Nephron progenitor cell (in vitro differentiated cells): ENCODE measurements around the gene STX17.
A peak's percentile ranks its signal among the peaks of the same experiment; 100 is the strongest.

ENCODE experiments used
- DNase-seq: peaks from one replicate; pipeline ENCODE4 v3.0.0; 2021
- H3K27ac Mint-ChIP-seq: 2 replicates; pipeline ENCODE4 v1.8.0; 2021; ENCODE audit warnings: mild to moderate bottlenecking, moderate library complexity, mixed read lengths
- H3K27me3 Mint-ChIP-seq: 2 replicates; pipeline ENCODE4 v1.8.0; 2021; ENCODE audit warnings: mild to moderate bottlenecking, low read depth, mixed read lengths; ENCODE audit not compliant: poor library complexity
- H3K36me3 Mint-ChIP-seq: 2 replicates; pipeline ENCODE4 v1.8.0; 2021; ENCODE audit warnings: low read depth, mixed read lengths
- H3K4me1 Mint-ChIP-seq: 2 replicates; pipeline ENCODE4 v1.8.0; 2021; ENCODE audit warnings: mixed read lengths
- H3K4me3 Mint-ChIP-seq: 2 replicates; pipeline ENCODE4 v1.8.0; 2021; ENCODE audit warnings: mild to moderate bottlenecking, moderate library complexity, mixed read lengths
- H3K9me3 Mint-ChIP-seq: 2 replicates; pipeline ENCODE4 v1.8.0; 2021; ENCODE audit warnings: mild to moderate bottlenecking, moderate library complexity, mixed read lengths
- TF ChIP-seq, protein P1 (sequence below): fragments of 200-600 bp; sonication (generic); IDR thresholded peaks from 2 replicates; pipeline ENCODE4 v1.5.0; 2021; ENCODE audit warnings: antibody characterized with exemption

The STX17 gene

DNA sequence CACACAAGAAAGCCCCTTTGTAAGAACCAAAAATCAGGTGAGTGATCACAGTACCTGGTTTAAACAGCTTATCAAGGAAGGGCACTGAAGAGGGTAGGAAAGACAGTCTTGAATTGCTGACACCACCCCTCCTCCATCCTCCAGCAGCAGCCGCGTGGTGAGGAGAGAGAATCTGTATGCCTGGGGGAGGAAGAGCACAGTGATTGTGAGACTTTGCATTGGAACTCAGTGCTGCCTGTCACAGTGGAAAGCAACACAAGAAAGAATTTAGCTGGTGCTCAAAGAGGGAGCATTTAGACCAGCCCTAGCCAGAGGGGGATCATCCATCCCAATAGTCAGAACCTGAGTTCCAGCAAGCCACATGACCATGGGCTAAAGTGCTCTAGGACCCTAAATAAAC, 11.6 kb upstream of the STX17 start:
- TF ChIP-seq, protein P1, sequence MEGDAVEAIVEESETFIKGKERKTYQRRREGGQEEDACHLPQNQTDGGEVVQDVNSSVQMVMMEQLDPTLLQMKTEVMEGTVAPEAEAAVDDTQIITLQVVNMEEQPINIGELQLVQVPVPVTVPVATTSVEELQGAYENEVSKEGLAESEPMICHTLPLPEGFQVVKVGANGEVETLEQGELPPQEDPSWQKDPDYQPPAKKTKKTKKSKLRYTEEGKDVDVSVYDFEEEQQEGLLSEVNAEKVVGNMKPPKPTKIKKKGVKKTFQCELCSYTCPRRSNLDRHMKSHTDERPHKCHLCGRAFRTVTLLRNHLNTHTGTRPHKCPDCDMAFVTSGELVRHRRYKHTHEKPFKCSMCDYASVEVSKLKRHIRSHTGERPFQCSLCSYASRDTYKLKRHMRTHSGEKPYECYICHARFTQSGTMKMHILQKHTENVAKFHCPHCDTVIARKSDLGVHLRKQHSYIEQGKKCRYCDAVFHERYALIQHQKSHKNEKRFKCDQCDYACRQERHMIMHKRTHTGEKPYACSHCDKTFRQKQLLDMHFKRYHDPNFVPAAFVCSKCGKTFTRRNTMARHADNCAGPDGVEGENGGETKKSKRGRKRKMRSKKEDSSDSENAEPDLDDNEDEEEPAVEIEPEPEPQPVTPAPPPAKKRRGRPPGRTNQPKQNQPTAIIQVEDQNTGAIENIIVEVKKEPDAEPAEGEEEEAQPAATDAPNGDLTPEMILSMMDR, result no peak
- DNase-seq, result no peak
- H3K4me1 Mint-ChIP-seq, result peaks cover 5% of the 10 kb centered on the region
- no peak overlapping the region for H3K27ac Mint-ChIP-seq
- H3K27me3 Mint-ChIP-seq, result peaks cover 29% of the 10 kb centered on the region
- no peak overlapping the region for H3K4me3 Mint-ChIP-seq
- no peaks in the 10 kb centered on the region for H3K36me3 Mint-ChIP-seq
- no peaks in the 10 kb centered on the region for H3K9me3 Mint-ChIP-seq

DNA sequence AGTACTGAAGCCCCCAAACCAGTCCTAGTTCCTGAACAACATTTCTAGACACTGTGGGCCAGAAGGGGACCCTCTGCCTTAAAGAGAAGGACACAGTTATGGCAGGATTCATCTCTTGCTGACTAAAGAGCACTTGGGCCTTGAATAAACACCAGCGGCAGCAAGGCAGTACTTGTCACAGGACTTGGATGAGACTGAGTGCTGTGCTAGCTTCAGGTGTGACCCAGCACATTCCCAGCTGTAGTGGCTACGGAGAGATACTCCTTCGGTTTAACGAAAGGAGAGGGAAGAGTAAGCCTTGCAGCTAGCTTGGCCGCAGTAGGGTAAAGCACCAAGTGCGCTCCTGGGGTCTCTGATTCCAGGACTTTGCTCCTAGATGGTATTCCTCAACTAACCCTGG, 10.9 kb upstream of the STX17 start:
- no peak overlapping the region for H3K4me3 Mint-ChIP-seq
- peaks cover 29% of the 10 kb centered on the region for H3K27me3 Mint-ChIP-seq
- H3K27ac Mint-ChIP-seq, result no peak overlapping the region
- H3K4me1 Mint-ChIP-seq, result peaks cover 5% of the 10 kb centered on the region
- TF ChIP-seq, protein P1, result no peak
- H3K9me3 Mint-ChIP-seq, result no peaks in the 10 kb centered on the region
- no peaks in the 10 kb centered on the region for H3K36me3 Mint-ChIP-seq
- no peak for DNase-seq

DNA sequence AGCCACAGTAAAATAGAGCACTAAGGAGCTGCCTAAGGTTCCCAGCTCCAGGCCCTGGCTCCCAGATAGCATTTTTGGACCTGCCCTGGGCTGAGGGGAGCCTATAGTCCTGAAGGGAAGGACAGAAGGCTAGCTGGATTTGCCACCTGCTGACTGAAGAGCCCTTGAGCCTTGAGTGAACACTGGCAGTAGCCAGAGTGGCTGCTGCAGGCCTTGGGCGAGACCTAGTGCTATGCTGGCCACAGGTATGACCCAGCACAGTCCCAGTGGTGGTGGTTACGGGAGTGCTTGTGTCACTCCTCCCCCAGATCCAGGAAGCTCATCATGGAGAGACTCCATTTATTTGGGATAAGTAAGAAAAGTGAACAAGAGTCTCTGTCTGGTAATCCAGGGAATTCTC, 10.3 kb upstream of the STX17 start:
- peaks cover 33% of the 10 kb centered on the region for H3K27me3 Mint-ChIP-seq
- H3K4me3 Mint-ChIP-seq, result no peak overlapping the region
- H3K27ac Mint-ChIP-seq, result no peak overlapping the region
- DNase-seq, result no peak
- H3K4me1 Mint-ChIP-seq, result peaks cover 5% of the 10 kb centered on the region
- TF ChIP-seq, protein P1, result no peak
- no peaks in the 10 kb centered on the region for H3K36me3 Mint-ChIP-seq
- no peaks in the 10 kb centered on the region for H3K9me3 Mint-ChIP-seq

DNA sequence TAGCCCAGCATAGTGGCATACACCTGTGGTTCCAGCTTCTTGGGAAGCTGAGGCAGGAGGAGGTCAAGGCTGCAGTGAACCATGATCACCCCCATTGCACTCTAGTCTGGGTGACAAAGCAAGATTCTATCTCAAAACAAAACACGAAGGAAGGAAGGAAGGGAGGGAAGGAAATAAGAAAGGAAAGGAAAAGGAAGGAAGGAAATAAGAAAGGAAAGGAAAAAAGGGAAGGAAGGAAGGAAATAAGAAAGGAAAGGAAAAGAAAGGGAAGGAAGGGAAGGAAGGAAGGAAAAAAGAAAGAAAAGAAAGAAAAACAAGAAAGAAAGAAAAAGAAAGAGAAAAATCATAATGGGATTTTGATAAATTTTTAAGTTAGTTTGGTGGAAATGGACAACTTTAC, 3.1 kb upstream of the STX17 start:
- H3K4me1 Mint-ChIP-seq, result peaks cover 15% of the 10 kb centered on the region
- no peaks in the 10 kb centered on the region for H3K9me3 Mint-ChIP-seq
- H3K27me3 Mint-ChIP-seq, result peaks cover 38% of the 10 kb centered on the region
- H3K4me3 Mint-ChIP-seq, result no peak overlapping the region
- no peak overlapping the region for H3K27ac Mint-ChIP-seq
- DNase-seq, result no peak
- no peaks in the 10 kb centered on the region for H3K36me3 Mint-ChIP-seq
- TF ChIP-seq, protein P1, result no peak

DNA sequence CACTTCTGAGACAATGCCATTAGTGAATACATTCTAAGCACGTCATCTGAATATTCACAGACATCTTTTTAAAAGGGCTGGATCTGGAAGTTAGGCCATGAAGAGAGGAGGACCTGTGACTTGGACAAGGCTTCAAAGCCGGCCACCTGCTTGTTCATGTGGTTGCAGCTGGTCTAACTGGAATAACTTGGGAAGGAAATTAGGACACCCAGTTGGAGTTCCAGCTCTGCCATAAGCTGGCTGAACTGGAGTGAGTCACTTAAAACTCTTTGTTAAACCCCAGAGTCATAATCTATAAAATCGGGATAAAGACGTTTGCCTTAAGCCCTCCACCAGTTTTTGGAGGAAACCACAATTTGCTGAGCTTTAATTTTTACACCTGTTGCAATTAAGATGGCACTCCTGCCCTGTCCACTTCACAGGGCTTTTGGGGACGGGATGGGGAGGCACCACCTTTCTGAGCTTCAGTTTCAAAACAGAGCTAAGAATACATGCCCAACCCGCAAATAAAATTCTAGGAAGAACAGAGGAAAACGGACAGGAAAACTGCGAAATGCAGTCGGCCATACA, 536 bp upstream of the STX17 start:
- peaks cover 35% of the 10 kb centered on the region for H3K27me3 Mint-ChIP-seq
- no peak overlapping the region for H3K27ac Mint-ChIP-seq
- peak overlapping the region; percentile 93 for H3K4me3 Mint-ChIP-seq
- no peaks in the 10 kb centered on the region for H3K9me3 Mint-ChIP-seq
- peaks cover 19% of the 10 kb centered on the region for H3K4me1 Mint-ChIP-seq
- no peaks in the 10 kb centered on the region for H3K36me3 Mint-ChIP-seq
- TF ChIP-seq, protein P1, result no peak
- peak; percentile 4 for DNase-seq

DNA sequence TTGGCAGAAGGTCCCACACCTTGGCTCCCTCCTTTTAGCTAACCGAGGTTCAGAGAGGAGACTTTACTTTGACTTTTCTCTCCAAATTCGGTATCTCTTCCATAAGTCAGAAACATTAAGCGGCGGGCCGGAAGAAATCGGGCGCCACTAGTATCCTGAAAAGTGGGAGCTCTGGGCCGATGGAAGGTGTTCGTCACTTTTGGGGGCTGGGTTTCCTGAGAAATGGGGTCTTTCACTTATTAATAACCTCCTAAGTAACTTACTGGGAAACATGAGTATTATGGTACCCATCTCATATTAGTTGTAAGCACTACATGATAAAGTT, 716 bp downstream of the STX17 start:
- TF ChIP-seq, protein P1, result no peak
- Mint-ChIP-seq H3K4me1 (peaks cover 19% of the 10 kb centered on the region), H3K9me3 (no peaks in the 10 kb centered on the region), H3K4me3 (peak overlapping the region; percentile 93), H3K27ac (peak overlapping the region; percentile 58), H3K36me3 (no peaks in the 10 kb centered on the region), H3K27me3 (peaks cover 35% of the 10 kb centered on the region)
- no peak for DNase-seq
